GM19023 (cell line): ENCODE measurements around the gene PDE6C.

Source experiments
- ATAC-seq: cut with Tn5 transposase; IDR thresholded peaks from one replicate; pipeline ENCODE4 v1.9.1; 2021; ENCODE audit warnings: mild to moderate bottlenecking, moderate library complexity; ENCODE audit not compliant: unreplicated experiment

Gene PDE6C

GRCh38 chr10:93701866-93702209 is 89.5 kb downstream of the PDE6C start:
- ATAC-seq, result peak; percentile 14

GRCh38 chr10:93702210-93703001 is 90.1 kb downstream of the PDE6C start, which contains the start of gene FRA10AC1:
Gene FRA10AC1, minus strand, starts transcription at chr10:93702592. Its CDS starts 2,486 bp downstream, at chr10:93700106.
- ATAC-seq, result peak; percentile 83

GRCh38 chr10:93703066-93703465 is 90.7 kb downstream of the PDE6C start:
- no peak for ATAC-seq

GRCh38 chr10:93703841-93704240 is 91.5 kb downstream of the PDE6C start:
- ATAC-seq, result no peak

DNA sequence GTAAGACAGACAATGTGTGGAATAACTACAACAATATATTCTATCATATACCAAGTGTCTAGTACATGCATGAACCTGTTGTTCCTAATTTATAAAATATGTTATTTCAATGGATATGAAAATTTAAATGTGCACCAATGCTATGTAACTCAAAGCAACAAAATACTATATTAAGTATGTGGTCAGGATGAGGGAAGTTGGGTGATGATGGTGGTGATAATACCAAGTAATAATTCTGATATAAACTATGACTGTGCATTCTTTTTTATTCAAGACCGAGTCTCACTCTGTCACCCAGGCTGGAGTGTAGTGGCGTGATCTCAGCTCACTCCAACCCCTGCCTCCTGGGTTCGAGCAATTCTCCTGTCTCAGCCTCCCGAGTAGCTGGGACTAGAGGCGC is 92.1 kb downstream of the PDE6C start:
- no peak for ATAC-seq

- ATAC-seq, result no peak
Measured at GRCh38 chr10:93707623-93708022, 95.3 kb downstream of the PDE6C start.

DNA sequence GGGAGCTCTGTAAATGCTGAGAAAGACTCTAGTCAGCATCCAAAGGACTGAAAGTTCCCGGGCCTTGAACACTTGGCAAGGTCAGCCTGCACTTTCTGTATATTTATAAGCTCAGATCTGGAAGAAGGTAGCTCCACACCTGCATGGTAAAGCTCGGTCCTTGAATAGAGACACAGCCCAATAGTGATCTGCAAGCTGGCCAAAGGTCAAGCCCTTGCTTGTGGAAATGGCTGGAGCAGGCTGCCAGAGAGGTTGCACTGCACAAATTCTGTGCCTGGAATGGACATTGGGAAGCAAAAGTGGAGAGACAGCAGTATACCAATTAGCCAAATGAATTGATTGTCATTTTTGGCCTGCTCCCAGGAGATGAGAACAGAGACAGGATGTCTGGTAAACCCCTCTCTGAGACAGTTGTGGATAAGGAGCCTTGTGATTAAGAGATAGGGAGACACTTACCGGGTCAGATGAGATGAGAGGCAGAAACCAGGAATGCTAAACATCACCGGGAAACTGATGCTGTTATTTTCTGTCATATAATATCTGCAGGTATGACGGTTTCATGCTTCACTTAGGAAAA is 98.1 kb downstream of the PDE6C start:
- ATAC-seq, result no peak

DNA sequence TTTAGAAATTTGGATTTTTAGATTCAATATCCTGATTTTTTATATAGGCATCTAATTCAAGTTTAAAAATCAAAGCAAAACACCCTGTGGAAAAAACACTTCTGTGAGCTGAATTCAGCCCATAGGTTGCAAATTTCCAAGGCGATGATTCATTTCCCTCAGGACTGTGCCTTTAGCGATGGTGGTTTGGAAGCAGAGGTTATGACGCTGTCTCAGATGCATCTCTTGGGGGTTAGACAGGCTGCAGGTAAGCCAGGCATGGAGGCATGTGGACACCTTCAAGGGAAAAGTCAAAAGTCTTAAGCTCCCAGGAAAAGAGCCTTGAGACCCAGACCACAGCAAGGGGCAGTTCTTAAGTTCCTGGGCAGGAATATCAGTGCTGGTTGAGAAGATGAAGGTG is 99.6 kb downstream of the PDE6C start:
- no peak for ATAC-seq

DNA sequence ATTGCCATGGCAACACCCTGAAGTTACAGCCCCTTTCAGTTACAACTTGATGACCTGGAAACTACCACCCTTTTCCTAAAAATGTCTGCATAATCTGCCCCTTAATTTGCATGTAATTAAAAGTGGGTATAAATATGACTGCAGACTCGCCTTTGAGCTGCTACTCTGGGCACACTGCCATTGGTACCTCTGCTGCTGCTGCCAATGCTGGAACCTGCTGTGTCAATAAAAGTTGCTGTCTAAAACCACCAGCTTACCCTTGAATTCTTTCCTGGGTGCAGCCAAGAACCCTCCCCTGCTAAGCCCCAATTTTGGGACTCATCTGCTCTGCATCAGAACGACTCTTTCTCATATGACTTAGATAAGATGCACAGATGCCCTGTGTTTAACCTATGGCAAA is 100.3 kb downstream of the PDE6C start:
- ATAC-seq, result no peak

GRCh38 chr10:93715345-93715744 is 103.0 kb downstream of the PDE6C start:
- ATAC-seq, result peak; percentile 82
